ENCODE data around the gene GALNT14.

DNA sequence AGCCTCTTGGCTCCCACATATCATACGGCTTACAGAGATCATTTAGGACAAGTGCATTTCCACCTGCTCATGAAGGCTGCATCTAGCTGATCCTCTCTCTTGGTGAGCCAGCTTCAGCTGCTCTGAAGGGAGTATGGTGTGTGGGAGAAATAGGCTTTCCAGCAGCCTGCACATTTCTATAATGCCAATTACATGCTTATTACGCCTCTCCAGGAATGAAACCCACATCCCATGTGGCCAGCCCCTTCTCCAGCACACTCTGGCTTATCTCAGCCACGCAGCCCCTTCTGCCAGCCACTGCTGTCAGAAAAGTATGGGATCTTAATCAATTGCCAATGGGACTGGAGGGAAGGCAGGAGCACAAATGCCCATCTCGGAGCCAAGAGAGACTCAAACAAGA lies 117.5 kb downstream of the GALNT14 start:
- TF ChIP-seq CTCF (IDR thresholded peaks at IDR 0.05) (no peak), USF1 (CRISPR knock-in tag; IDR thresholded peaks at IDR 0.05) (no peak), NR3C1 (CRISPR knock-in tag; conservative IDR thresholded peaks at IDR 0.05; ENCODE audit: low read depth) (no peak), ZNF121 (CRISPR knock-in tag; IDR thresholded peaks at IDR 0.05) (no peak), TCF7 (CRISPR knock-in tag; IDR thresholded peaks at IDR 0.05; ENCODE audit: low read depth) (no peak), NFYB (CRISPR knock-in tag; conservative IDR thresholded peaks at IDR 0.05; ENCODE audit: low read depth) (no peak), SP1 (CRISPR knock-in tag; conservative IDR thresholded peaks at IDR 0.05) (no peak), JUN (CRISPR knock-in tag; IDR thresholded peaks at IDR 0.05) (no peak), AFF4 (CRISPR knock-in tag; IDR thresholded peaks at IDR 0.05; ENCODE audit: borderline replicate concordance) (no peak), ATF1 (CRISPR knock-in tag; IDR thresholded peaks at IDR 0.05) (no peak)
- TF ChIP-seq, protein P1, sequence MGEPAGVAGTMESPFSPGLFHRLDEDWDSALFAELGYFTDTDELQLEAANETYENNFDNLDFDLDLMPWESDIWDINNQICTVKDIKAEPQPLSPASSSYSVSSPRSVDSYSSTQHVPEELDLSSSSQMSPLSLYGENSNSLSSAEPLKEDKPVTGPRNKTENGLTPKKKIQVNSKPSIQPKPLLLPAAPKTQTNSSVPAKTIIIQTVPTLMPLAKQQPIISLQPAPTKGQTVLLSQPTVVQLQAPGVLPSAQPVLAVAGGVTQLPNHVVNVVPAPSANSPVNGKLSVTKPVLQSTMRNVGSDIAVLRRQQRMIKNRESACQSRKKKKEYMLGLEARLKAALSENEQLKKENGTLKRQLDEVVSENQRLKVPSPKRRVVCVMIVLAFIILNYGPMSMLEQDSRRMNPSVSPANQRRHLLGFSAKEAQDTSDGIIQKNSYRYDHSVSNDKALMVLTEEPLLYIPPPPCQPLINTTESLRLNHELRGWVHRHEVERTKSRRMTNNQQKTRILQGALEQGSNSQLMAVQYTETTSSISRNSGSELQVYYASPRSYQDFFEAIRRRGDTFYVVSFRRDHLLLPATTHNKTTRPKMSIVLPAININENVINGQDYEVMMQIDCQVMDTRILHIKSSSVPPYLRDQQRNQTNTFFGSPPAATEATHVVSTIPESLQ (CRISPR knock-in tag; IDR thresholded peaks at IDR 0.05): no peak
- TF ChIP-seq, protein P2, sequence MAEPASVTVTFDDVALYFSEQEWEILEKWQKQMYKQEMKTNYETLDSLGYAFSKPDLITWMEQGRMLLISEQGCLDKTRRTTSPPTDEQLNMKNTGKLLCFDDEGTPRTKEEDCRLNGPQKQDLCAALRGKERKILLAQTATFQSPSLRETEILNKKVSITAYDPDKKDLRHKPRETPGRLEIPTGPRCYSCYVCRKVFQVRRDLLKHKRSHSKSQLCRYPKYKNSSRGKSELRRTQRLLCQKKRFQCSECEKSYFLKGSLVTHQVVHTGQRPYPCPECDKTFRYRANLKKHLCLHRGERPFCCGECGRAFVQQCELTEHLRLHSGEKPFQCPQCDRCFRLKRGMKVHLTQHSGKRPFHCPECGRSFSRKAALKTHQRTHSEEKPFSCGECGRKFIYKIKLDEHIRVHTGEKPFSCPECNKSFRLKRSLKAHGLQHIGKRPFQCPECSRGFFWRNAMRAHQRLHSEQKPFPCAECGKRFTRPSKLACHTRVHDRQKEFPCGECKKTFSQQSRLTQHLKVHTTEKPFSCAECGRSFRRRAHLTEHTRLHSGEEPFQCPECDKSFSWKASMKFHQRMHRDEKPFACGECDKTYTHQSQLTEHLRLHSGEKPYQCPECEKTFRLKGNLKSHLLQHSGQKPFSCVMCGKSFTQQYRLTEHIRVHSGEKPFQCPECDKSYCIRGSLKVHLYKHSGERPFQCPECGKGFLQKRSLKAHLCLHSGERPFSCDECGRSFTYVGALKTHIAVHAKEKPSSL (CRISPR knock-in tag; conservative IDR thresholded peaks at IDR 0.05): no peak
- TF ChIP-seq, protein P3, sequence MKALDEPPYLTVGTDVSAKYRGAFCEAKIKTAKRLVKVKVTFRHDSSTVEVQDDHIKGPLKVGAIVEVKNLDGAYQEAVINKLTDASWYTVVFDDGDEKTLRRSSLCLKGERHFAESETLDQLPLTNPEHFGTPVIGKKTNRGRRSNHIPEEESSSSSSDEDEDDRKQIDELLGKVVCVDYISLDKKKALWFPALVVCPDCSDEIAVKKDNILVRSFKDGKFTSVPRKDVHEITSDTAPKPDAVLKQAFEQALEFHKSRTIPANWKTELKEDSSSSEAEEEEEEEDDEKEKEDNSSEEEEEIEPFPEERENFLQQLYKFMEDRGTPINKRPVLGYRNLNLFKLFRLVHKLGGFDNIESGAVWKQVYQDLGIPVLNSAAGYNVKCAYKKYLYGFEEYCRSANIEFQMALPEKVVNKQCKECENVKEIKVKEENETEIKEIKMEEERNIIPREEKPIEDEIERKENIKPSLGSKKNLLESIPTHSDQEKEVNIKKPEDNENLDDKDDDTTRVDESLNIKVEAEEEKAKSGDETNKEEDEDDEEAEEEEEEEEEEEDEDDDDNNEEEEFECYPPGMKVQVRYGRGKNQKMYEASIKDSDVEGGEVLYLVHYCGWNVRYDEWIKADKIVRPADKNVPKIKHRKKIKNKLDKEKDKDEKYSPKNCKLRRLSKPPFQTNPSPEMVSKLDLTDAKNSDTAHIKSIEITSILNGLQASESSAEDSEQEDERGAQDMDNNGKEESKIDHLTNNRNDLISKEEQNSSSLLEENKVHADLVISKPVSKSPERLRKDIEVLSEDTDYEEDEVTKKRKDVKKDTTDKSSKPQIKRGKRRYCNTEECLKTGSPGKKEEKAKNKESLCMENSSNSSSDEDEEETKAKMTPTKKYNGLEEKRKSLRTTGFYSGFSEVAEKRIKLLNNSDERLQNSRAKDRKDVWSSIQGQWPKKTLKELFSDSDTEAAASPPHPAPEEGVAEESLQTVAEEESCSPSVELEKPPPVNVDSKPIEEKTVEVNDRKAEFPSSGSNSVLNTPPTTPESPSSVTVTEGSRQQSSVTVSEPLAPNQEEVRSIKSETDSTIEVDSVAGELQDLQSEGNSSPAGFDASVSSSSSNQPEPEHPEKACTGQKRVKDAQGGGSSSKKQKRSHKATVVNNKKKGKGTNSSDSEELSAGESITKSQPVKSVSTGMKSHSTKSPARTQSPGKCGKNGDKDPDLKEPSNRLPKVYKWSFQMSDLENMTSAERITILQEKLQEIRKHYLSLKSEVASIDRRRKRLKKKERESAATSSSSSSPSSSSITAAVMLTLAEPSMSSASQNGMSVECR (CRISPR knock-in tag; IDR thresholded peaks at IDR 0.05; ENCODE audit: borderline replicate concordance): no peak
